Natural killer cell treated with Interleukin-12 subunit alpha and Interleukin-12 subunit beta and Interleukin-15 and Interleukin-18, amount 100 ng/mL, for 72 hours (primary cell): ENCODE measurements around the gene GP9. TPM values are rescaled to one million over a fixed set of nuclear protein-coding genes. Genes with fewer than 3 reads are reported as not detected.
A peak's percentile ranks its signal among the peaks of the same experiment; 100 is the strongest.

Experiments used
- ATAC-seq, 2 donors: fragments of 150-1000 bp; cut with Tn5 transposase in 1 of 2; sonication (Bioruptor Pico), chemical (Tn5 transposase) in 1 of 2; 2 replicates each; pipeline ENCODE4 v1.10.0; 2021
- DNase-seq: peaks from one replicate; pipeline ENCODE4 v3.0.0; 2022; ENCODE audit warnings: low spot score
- H3K27ac Mint-ChIP-seq, 2 donors: 1 replicate in 1 of 2; 2 replicates in 1 of 2; pipeline ENCODE4 v1.8.0; 2022; ENCODE audit warnings: mixed read lengths in 2 of 2, mild to moderate bottlenecking in 1 of 2, moderate library complexity in 1 of 2
- H3K27me3 Mint-ChIP-seq, 2 donors: 1 replicate in 1 of 2; 2 replicates in 1 of 2; pipeline ENCODE4 v1.8.0; 2022; ENCODE audit warnings: mixed read lengths in 2 of 2
- H3K36me3 Mint-ChIP-seq: one replicate; pipeline ENCODE4 v1.8.0; 2022; ENCODE audit warnings: mixed read lengths
- H3K4me1 Mint-ChIP-seq, 2 donors: 1 replicate in 1 of 2; 2 replicates in 1 of 2; pipeline ENCODE4 v1.8.0; 2022; ENCODE audit warnings: low read depth in 2 of 2, mixed read lengths in 2 of 2, mild to moderate bottlenecking in 1 of 2
- H3K4me3 Mint-ChIP-seq: one replicate; pipeline ENCODE4 v1.8.0; 2022; ENCODE audit warnings: mixed read lengths
- H3K9me3 Mint-ChIP-seq: 2 replicates; pipeline ENCODE4 v1.8.0; 2022; ENCODE audit warnings: mixed read lengths
- total RNA-seq, 2 donors: library from RNA; stranded (reverse); gene quantifications; one replicate each; pipeline ENCODE4 v1.2.3, GENCODE V29; 2022

The GP9 gene
- total RNA-seq, 2 donors from 2014 or later, result 0.45 TPM; not detected in 1

GRCh38 chr3:129033633-129034321 is 26.8 kb upstream of the GP9 start:
- no peaks in the 10 kb centered on the region for H3K9me3 Mint-ChIP-seq

GRCh38 chr3:129034642-129035041 is 25.9 kb upstream of the GP9 start:
- H3K36me3 Mint-ChIP-seq, result no peaks in the 10 kb centered on the region
- no peak overlapping the region for H3K4me3 Mint-ChIP-seq
- no peaks in the 10 kb centered on the region for H3K4me1 Mint-ChIP-seq
- no peaks in the 10 kb centered on the region for H3K27me3 Mint-ChIP-seq
- H3K27ac Mint-ChIP-seq, result no peak overlapping the region
- ATAC-seq (no peak), DNase-seq (no peak)
- no peaks in the 10 kb centered on the region for H3K9me3 Mint-ChIP-seq

More at GRCh38 chr3:129033633-129034321, 26.8 kb upstream of the GP9 start:
- DNase-seq (no peak), ATAC-seq (no peak)
- no peaks in the 10 kb centered on the region for H3K27me3 Mint-ChIP-seq
- no peak overlapping the region for H3K4me3 Mint-ChIP-seq
- no peak overlapping the region for H3K27ac Mint-ChIP-seq
- no peaks in the 10 kb centered on the region for H3K36me3 Mint-ChIP-seq
- H3K4me1 Mint-ChIP-seq, result no peaks in the 10 kb centered on the region

DNA sequence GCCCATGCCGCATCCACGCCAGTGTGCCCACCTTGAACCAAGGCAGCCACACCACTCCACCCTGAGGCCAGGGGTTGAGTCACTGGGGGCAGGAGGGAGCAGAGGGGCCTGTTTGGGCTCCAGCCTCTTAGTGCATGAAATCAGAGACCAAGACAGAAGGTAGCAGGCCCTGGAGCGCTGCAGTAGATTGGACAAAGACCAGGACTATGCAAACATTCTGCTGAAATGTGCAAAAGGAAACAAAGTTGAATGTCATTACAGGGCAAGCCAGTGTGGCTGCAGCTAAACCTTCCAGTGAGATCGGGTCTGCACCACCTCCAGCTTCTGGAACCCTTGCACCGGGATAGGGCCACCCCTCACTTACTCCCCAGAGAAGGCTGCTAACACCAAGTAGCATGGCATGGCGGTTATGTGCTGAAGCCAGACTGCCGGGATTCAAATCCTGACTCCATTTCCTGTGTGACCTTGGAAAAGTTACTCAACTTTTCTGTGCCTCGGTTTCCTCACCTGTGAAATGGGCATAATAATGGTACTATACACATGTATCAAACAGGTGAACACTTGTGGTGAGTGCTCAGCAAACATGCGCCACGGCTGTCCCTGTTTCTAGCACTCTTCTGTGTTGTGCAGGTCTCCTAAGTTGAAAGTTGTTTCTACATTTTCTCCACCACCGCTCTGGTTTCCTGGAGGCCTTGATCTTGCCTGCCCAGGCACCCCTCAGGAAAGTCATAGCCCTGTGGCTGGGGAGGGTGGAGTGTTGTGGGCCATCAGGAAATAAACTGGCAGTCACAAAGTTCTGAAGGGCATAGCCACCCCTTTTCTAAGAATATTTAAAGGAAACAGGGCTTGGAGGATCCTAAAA is 25.0 kb upstream of the GP9 start:
- Mint-ChIP-seq H3K27me3 (no peaks in the 10 kb centered on the region), H3K36me3 (no peaks in the 10 kb centered on the region), H3K27ac (no peak overlapping the region), H3K4me3 (no peak overlapping the region), H3K4me1 (no peaks in the 10 kb centered on the region), H3K9me3 (no peaks in the 10 kb centered on the region)
- DNase-seq (no peak), ATAC-seq (no peak)

GRCh38 chr3:129036222-129037092 is 24.1 kb upstream of the GP9 start:
- Mint-ChIP-seq H3K9me3 (no peaks in the 10 kb centered on the region), H3K27me3 (no peaks in the 10 kb centered on the region), H3K36me3 (no peaks in the 10 kb centered on the region), H3K4me1 (no peaks in the 10 kb centered on the region), H3K27ac (no peak overlapping the region), H3K4me3 (no peak overlapping the region)
- DNase-seq, result no peak
- no peak for ATAC-seq

GRCh38 chr3:129037093-129037419 is 23.5 kb upstream of the GP9 start:
- no peak for ATAC-seq
- H3K9me3 Mint-ChIP-seq, result no peaks in the 10 kb centered on the region
- H3K27me3 Mint-ChIP-seq, result peaks cover 1% of the 10 kb centered on the region in 2 donors
- H3K27ac Mint-ChIP-seq, result no peak overlapping the region
- no peak for DNase-seq
- no peak overlapping the region for H3K4me3 Mint-ChIP-seq
- H3K4me1 Mint-ChIP-seq, result no peaks in the 10 kb centered on the region
- no peaks in the 10 kb centered on the region for H3K36me3 Mint-ChIP-seq

GRCh38 chr3:129038121-129038855 is 22.3 kb upstream of the GP9 start:
- no peak overlapping the region for H3K27ac Mint-ChIP-seq
- no peaks in the 10 kb centered on the region for H3K4me1 Mint-ChIP-seq
- no peak for DNase-seq
- H3K4me3 Mint-ChIP-seq, result no peak overlapping the region
- H3K9me3 Mint-ChIP-seq, result no peaks in the 10 kb centered on the region
- H3K27me3 Mint-ChIP-seq, result peaks cover 5 to 13% of the 10 kb centered on the region in 2 donors
- no peaks in the 10 kb centered on the region for H3K36me3 Mint-ChIP-seq
- ATAC-seq, result no peak

DNA sequence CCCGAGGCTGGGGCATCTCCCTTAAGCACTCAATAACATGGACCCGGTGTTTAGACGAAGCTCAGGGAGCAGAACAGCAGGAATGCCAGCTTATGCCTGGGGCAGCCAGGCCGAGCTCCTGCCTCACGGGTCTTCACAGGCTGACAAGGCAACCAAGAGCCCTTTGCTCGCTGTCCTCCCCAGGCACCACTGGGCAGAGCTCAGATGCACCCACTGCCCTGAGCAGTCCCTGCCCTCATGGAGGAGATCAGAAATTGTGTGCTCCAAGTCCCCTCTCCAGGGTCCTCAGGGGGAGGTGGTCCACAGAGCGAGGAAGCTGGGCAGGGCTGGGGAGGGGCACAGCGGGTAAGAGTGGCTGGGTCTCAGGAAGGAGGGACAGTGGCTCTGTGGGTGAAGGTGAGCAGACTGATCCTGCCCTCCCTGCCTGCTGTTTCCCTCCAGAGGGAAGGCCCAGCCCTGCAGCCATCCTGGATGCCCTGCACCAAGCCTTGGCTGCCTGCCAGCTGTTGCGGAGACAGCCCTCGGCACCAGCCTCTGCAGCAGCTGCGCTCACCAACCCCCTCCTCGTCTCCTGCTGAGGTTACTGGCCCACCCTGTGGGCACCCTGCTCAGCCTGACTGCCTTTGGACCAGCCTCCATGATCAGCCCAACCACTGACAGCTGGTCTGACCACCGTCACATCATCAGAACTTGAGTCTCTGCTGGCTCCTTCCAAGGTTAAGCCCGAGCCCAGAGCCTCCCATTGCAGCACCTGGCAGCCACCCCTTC is 21.1 kb upstream of the GP9 start:
- Mint-ChIP-seq H3K4me3 (no peak overlapping the region), H3K36me3 (no peaks in the 10 kb centered on the region), H3K27ac (no peak overlapping the region), H3K4me1 (no peaks in the 10 kb centered on the region), H3K9me3 (no peaks in the 10 kb centered on the region), H3K27me3 (peaks cover 9 to 13% of the 10 kb centered on the region in 2 donors)
- DNase-seq, result no peak
- ATAC-seq, result peak; percentile 23 to 43

- Mint-ChIP-seq H3K4me3 (no peak overlapping the region), H3K4me1 (no peaks in the 10 kb centered on the region), H3K9me3 (no peaks in the 10 kb centered on the region), H3K27me3 (peaks cover 9 to 13% of the 10 kb centered on the region in 2 donors), H3K27ac (no peak overlapping the region), H3K36me3 (no peaks in the 10 kb centered on the region)
- DNase-seq (no peak), ATAC-seq (no peak)
Observed at GRCh38 chr3:129040039-129040336, 20.6 kb upstream of the GP9 start.

GRCh38 chr3:129040579-129041300 is 19.8 kb upstream of the GP9 start:
- DNase-seq (no peak), ATAC-seq (no peak)
- no peak overlapping the region for H3K27ac Mint-ChIP-seq
- peaks cover 9 to 13% of the 10 kb centered on the region in 2 donors for H3K27me3 Mint-ChIP-seq
- no peaks in the 10 kb centered on the region for H3K36me3 Mint-ChIP-seq
- no peak overlapping the region for H3K4me3 Mint-ChIP-seq
- no peaks in the 10 kb centered on the region for H3K9me3 Mint-ChIP-seq
- H3K4me1 Mint-ChIP-seq, result peaks cover 0 to 3% of the 10 kb centered on the region in 2 donors

DNA sequence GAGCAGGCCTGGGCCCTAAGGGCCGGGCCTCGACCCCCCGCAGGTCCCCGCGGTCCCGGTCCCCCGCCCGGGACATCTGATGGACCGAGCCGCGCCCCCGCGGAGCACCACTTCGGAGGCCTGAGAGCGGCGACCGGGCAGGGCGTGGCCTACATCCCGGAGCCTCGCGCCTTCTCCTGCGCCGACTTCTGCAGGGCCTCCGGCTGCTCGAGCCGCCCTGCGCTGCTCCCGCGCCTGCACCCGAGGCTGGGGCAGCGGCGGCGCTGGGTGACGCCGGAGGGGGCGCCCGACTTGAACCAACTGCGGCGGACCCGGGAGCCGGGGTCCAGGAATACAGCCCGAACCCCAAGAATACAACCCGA is 14.9 kb upstream of the GP9 start:
- Mint-ChIP-seq H3K4me1 (peaks cover 0 to 3% of the 10 kb centered on the region in 2 donors), H3K36me3 (peaks cover 6% of the 10 kb centered on the region), H3K27me3 (peaks cover 9 to 13% of the 10 kb centered on the region in 2 donors), H3K9me3 (peaks cover 5% of the 10 kb centered on the region), H3K27ac (no peak overlapping the region), H3K4me3 (peak overlapping the region; percentile 49)
- ATAC-seq, result peak; percentile 90
- DNase-seq, result peak; percentile 70

- H3K4me3 Mint-ChIP-seq, result no peak overlapping the region
- ATAC-seq (peak; percentile 39 to 65), DNase-seq (no peak)
- H3K4me1 Mint-ChIP-seq, result peaks cover 0 to 3% of the 10 kb centered on the region in 2 donors
- no peak overlapping the region for H3K27ac Mint-ChIP-seq
- peaks cover 9 to 13% of the 10 kb centered on the region in 2 donors for H3K27me3 Mint-ChIP-seq
- peaks cover 5% of the 10 kb centered on the region for H3K9me3 Mint-ChIP-seq
- peaks cover 6% of the 10 kb centered on the region for H3K36me3 Mint-ChIP-seq
Observed at GRCh38 chr3:129046037-129046731, 14.4 kb upstream of the GP9 start.
